Melanocyte of skin (primary cell): ENCODE measurements around the gene QSER1. TPM values are rescaled to one million over a fixed set of nuclear protein-coding genes. Genes with fewer than 3 reads are reported as not detected.

Source experiments
- small RNA-seq, 2 donors: library from RNA; depleted of rRNA; stranded (forward); fragments of <200 nt; gene quantifications; one replicate each; pipeline ENCODE3, GENCODE V24; 2012
- total RNA-seq, 2 donors: library from RNA; depleted of rRNA; stranded (reverse); fragments of >200 nt; gene quantifications; 2 replicates each; pipeline ENCODE4 v1.2.3, GENCODE V29; 2012

QSER1 gene
- 10 to 100 TPM; 18.2 to 26.0 TPM for total RNA-seq

GRCh38 chr11:32892355-32893092 is at the start of gene QSER1:
Gene QSER1 (plus strand): TSS chr11:32892811. CDS start chr11:32893126, 315 bp downstream.

DNA sequence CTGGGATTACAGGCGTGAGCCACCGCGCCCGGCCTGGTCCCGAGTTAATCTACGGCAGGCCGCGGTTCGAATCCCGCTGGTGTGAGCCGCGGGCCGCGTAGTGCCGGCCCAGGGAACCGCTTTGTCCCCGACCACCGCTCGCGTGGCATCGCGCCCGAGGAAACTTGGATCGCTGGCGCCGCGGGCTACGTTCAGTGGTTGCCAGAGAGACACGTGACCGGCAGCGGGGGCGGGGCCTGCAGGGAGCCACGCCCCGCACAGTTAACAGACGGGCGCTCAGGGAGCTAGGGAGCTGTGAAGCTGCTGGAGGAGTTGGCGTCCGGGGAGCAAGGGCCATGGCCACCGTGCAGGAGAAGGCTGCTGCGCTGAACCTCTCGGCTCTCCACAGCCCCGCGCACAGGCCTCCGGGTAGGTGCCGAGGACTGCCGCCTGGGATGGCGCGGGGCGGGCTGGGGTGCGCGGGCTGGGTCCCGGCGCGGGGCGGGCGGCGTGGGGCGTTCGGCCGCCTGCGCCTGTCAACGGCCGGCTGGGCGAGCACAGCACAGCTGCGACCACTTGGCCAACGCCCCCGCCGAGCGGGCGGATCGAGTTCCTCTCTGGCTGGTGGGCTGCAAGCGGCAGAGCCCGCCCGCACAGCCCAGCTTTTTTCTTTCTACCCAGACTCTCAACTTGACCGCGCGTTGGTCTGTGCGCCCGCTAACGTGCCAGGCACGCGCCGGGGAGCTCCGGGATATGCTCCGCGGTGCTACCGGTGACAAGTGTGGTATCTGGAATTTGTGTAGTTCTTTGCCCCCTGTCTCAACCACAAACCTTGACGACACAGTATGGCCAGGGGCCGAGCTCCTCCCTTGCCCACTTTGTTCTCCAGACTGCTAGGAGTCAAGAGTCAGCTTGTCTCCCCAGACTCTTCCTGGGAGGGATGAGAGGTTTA is 123.3 kb downstream of the QSER1 start, which contains the start of gene DEPDC7:
Gene DEPDC7 (plus strand): TSS at position 258 of the 931 bp plus-strand sequence. CDS start 78 bp downstream, at position 336.

Small RNA genes within 50 kb of the gene (small RNA-seq; reads per million reads assigned to genes)
- 0 reads per million in 2 donors for gene RF00019

Other genes starting within 250 kb of the QSER1 start
- not detected for gene CCDC73, start 98.1 kb upstream of the QSER1 start, total RNA-seq
- gene PRRG4, start 62.9 kb upstream of the QSER1 start, total RNA-seq = 1 to 10 TPM; 2.3 to 3.4 TPM
- 10 to 100 TPM; 19.3 to 26.3 TPM for gene DEPDC7, start 123.1 kb downstream of the QSER1 start, total RNA-seq
- 10 to 100 TPM; 17.9 to 18.6 TPM for gene TCP11L1, start 146.8 kb downstream of the QSER1 start, total RNA-seq